Neutrophil (primary cell): Measurements from ENCODE around the gene ZNF844.

Experiments used
- H3K27ac ChIP-seq: fragments of 200-600 bp; sonication (generic); 2 replicates; pipeline ENCODE4 v1.5.1; 2016; ENCODE audit warnings: mild to moderate bottlenecking, moderate library complexity
- H3K27me3 ChIP-seq: fragments of 200-600 bp; sonication (generic); 2 replicates; pipeline ENCODE4 v1.6.0; 2016; ENCODE audit warnings: mild to moderate bottlenecking
- H3K36me3 ChIP-seq: fragments of 200-600 bp; sonication (generic); 2 replicates; pipeline ENCODE4 v1.5.1; 2017
- H3K4me1 ChIP-seq, 2 experiments: fragments of 200-600 bp in 1 of 2; sonication (generic) in 1 of 2; 1 replicate in 1 of 2; 2 replicates in 1 of 2; pipeline versions ENCODE4 v1.5.1 to v1.6.1; 2013 to 2016; ENCODE audit warnings: low read depth in 1 of 2, low read length in 1 of 2, mild to moderate bottlenecking in 1 of 2, moderate library complexity in 1 of 2; ENCODE audit not compliant: control insufficient read depth in 1 of 2, insufficient read depth in 1 of 2
- H3K4me3 ChIP-seq, 2 experiments: fragments of 200-600 bp in 1 of 2; sonication (generic) in 1 of 2; 1 replicate in 1 of 2; 2 replicates in 1 of 2; pipeline ENCODE4 v1.5.1; 2013 to 2016; ENCODE audit warnings: low read depth in 1 of 2, low read length in 1 of 2, mild to moderate bottlenecking in 1 of 2, moderate library complexity in 1 of 2
- H3K9me3 ChIP-seq: fragments of 200-600 bp; sonication (generic); 2 replicates; pipeline ENCODE4 v1.5.1; 2016
- TF ChIP-seq, protein P1 (sequence below): fragments of 200-600 bp; sonication (generic); IDR thresholded peaks from 2 replicates; pipeline ENCODE4 v1.5.1; 2016; ENCODE audit warnings: antibody characterized with exemption

ZNF844 gene

DNA sequence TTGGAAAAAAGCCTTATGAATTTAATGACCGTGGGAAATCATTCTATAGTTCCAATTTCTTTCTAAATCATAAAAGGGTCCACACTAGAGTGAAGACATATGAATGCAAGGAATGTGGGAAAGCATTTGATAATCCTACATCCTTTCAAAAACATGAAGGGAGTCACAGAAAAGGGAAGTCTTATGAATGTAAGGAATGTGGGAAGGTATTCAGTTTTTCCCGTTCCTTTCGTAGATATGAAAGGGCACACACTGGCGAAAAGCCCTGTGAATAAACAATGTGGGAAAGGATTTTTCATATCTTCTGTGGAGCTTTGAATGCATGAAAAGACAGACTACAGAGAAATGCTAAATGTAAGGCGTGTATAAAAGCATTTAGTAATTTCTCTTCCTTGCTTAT lies 48.6 kb downstream of the ZNF844 start:
- Histone ChIP-seq H3K27ac (no peak overlapping the region), H3K4me1 (no peaks in the 10 kb centered on the region), H3K36me3 (peaks cover 18% of the 10 kb centered on the region), H3K4me3 (no peak overlapping the region), H3K9me3 (peaks cover 22% of the 10 kb centered on the region), H3K27me3 (no peaks in the 10 kb centered on the region)
- TF ChIP-seq, protein P1, sequence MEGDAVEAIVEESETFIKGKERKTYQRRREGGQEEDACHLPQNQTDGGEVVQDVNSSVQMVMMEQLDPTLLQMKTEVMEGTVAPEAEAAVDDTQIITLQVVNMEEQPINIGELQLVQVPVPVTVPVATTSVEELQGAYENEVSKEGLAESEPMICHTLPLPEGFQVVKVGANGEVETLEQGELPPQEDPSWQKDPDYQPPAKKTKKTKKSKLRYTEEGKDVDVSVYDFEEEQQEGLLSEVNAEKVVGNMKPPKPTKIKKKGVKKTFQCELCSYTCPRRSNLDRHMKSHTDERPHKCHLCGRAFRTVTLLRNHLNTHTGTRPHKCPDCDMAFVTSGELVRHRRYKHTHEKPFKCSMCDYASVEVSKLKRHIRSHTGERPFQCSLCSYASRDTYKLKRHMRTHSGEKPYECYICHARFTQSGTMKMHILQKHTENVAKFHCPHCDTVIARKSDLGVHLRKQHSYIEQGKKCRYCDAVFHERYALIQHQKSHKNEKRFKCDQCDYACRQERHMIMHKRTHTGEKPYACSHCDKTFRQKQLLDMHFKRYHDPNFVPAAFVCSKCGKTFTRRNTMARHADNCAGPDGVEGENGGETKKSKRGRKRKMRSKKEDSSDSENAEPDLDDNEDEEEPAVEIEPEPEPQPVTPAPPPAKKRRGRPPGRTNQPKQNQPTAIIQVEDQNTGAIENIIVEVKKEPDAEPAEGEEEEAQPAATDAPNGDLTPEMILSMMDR, result no peak

DNA sequence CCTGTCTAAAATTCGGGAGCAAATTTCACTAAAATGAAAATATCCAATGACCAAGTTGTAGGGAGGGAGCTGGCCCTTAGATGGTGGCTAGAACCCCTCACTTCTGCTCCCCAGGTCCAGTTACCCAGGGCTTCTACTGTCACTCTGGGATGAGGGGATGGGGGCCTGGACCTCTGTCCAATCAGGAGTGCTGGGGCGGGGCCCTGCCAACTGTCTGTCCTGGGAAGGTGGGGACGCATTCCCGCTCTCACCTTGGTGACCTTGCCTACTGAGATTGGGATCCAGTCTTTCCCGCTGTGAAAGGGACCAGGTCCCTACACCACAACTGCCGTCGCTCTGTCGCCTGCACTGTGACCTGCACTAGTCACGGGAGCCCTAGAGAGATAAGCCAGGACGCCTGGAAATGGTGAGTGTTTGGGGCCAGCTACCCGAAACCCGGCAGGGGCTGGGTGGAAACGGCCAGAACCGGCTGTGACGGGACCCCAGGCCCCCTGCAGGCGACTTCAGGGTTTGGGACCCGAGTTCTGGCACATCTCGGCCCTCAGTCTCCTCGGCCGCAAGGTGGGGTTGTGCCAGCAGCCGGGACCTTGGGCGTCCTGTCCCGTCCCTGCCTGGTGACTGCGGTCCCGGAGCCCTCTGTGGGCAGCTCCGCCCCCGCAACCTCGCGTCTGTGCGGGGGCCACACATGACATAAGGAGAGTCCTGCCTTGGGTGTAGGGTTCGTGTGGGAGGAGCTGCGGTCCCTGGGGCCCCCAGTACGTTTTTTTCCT lies 52.9 kb downstream of the ZNF844 start:
- H3K4me3 ChIP-seq, result no peak overlapping the region
- H3K27me3 ChIP-seq, result no peaks in the 10 kb centered on the region
- H3K4me1 ChIP-seq, result no peaks in the 10 kb centered on the region
- TF ChIP-seq, protein P1, result no peak
- H3K9me3 ChIP-seq, result peaks cover 8% of the 10 kb centered on the region
- no peak overlapping the region for H3K27ac ChIP-seq
- H3K36me3 ChIP-seq, result peaks cover 3% of the 10 kb centered on the region

DNA sequence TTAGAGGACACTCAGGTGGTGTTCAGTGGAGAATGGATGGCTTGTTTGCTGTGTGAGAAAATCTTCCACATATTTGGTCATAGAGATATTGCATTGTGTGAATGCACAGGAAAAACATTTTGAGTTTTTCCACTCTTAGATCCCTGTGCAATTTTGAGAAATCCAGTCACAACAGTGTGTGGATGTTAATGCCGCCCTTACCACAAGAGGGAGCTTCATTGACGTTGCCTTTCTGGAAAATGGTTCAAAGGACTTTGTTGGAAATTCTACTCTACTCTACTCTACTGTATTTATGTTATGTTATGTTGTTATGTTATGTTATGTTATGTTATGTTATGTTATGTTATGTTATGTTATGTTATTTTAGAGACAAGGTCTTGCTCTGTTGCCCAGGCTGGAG lies 62.2 kb downstream of the ZNF844 start:
- H3K36me3 ChIP-seq, result no peaks in the 10 kb centered on the region
- H3K9me3 ChIP-seq, result peaks cover 12% of the 10 kb centered on the region
- TF ChIP-seq, protein P1, result peak; percentile 27
- H3K4me3 ChIP-seq, result no peak overlapping the region
- no peak overlapping the region for H3K27ac ChIP-seq
- peaks cover 0 to 11% of the 10 kb centered on the region in 2 experiments for H3K4me1 ChIP-seq
- H3K27me3 ChIP-seq, result no peaks in the 10 kb centered on the region
